Spleen (tissue), 7 donors: Measurements from ENCODE around the gene KCNQ1.

Source experiments
- CTCF ChIP-seq, 11 experiments: fragments of 200-600 bp in 7 of 11; fragments of 450-650 bp in 4 of 11; sonication (generic) in 4 of 11; IDR thresholded peaks in 8 of 11; conservative IDR thresholded peaks in 3 of 11; 1 replicate in 7 of 11; 2 replicates in 4 of 11; pipeline versions ENCODE4 v1.4.0 to v1.8.0; 2016 to 2021; ENCODE audit warnings: antibody characterized with exemption in 11 of 11, inconsistent platforms in 4 of 11, mild to moderate bottlenecking in 1 of 11
- POLR2A ChIP-seq, 3 donors: fragments of 450-650 bp; IDR thresholded peaks; one replicate each; pipeline ENCODE4 v1.5.1; 2017; ENCODE audit warnings: antibody characterized with exemption in 3 of 3, mild to moderate bottlenecking in 1 of 3
- donor health status: DM: no; HTN: no; CAD: no; lungs with moderate emphysema.
- donor health status: DM: no; HTN: no; CAD: no.
- donor health status: DM: no; HTN: no; CAD: no.

GRCh38 chr11:2800655-2801531 lies 356.1 kb downstream of the KCNQ1 start:
- TF ChIP-seq CTCF (IDR thresholded peaks at IDR 0.05 in 8 of 11, conservative IDR thresholded peaks at IDR 0.05 in 3 of 11), result no peak
- TF ChIP-seq POLR2A (IDR thresholded peaks at IDR 0.05), result no peak
